GM12801 (cell line): ENCODE results near the gene PCMTD2.

ENCODE experiments used
- TF ChIP-seq, protein P1 (sequence below): IDR thresholded peaks from one replicate; pipeline ENCODE4 v1.5.1; 2011; ENCODE audit warnings: control low read depth; ENCODE audit not compliant: insufficient read length; ENCODE audit errors: extremely low read depth

Gene PCMTD2

DNA sequence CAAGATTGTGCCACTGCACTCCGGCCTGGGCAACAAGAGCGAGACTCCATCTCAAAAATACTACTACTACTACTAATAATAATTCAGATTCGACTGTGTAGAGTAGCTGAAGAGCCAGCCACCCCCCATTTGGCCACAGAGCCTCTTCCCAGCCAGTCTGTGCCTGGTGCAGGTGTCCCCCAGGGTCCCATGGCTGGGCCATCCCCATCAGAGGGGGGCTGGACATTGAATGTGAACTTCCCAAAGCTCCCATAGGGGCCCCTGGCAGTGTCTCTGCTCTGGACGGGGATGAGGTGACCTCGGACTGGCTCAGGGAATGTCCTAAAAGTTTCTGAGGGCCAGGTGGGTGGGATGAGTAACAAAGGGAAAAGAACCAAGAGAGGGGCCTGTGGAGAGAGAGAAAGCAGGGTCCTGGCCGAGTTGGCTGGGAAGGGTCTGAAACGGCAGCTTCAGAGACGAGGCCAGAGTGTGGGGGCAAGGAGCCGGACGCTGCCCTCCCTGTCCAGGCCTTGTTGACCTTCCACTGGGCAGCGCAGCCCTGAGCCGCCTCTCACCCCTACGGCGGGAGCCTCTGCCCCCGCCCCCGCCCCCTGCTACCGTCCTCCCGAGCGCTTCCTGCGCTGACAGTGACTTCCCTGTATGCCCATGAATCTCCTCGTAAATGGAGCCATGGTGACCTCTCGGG lies 24.9 kb upstream of the PCMTD2 start:
- TF ChIP-seq, protein P1, sequence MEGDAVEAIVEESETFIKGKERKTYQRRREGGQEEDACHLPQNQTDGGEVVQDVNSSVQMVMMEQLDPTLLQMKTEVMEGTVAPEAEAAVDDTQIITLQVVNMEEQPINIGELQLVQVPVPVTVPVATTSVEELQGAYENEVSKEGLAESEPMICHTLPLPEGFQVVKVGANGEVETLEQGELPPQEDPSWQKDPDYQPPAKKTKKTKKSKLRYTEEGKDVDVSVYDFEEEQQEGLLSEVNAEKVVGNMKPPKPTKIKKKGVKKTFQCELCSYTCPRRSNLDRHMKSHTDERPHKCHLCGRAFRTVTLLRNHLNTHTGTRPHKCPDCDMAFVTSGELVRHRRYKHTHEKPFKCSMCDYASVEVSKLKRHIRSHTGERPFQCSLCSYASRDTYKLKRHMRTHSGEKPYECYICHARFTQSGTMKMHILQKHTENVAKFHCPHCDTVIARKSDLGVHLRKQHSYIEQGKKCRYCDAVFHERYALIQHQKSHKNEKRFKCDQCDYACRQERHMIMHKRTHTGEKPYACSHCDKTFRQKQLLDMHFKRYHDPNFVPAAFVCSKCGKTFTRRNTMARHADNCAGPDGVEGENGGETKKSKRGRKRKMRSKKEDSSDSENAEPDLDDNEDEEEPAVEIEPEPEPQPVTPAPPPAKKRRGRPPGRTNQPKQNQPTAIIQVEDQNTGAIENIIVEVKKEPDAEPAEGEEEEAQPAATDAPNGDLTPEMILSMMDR, result no peak

DNA sequence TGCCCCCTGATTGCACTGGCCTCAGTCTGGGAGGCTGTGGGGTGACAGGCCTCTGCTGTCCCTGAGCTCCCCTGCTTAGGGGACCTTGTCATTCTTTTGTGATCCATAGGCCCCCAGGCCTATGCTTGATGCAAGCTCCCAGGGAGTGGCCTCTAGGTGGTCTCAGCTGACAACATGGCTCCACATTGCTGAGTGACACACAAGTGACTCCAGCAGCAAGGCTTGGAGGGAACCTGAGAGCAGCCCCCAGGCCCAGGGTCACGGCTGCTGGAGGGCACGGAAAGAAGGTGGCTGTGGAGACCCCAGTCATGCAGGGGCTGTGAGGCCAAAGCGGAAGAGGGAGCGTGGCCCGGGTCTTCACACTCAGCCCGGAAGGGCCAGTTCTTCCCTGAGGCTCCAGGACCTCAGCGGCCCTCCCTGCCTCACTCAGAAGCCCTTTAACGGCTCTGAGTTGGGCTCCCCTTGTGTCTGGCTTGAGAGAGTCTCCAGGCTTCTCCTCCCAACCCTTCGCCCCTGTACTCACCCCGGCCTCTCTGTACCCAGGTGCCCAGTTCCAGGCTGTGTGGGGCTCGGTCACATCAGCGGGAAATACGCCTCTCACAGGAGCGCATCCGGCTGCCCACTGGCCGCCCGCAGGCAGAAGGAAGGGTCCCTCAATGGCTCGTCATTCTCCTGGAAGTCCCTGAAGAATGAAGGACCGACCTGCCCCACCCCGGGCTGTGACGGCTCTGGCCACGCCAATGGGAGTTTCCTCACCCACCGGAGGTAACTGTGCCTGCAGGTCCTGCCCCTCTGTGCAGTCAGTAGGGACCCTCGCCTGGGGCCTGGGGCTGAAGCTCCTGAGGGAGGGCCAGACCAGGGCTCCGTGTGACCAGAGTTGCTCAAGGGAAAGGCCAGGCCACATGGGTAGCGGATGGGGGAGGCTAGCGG lies 23.7 kb upstream of the PCMTD2 start:
- TF ChIP-seq, protein P1, result no peak

DNA sequence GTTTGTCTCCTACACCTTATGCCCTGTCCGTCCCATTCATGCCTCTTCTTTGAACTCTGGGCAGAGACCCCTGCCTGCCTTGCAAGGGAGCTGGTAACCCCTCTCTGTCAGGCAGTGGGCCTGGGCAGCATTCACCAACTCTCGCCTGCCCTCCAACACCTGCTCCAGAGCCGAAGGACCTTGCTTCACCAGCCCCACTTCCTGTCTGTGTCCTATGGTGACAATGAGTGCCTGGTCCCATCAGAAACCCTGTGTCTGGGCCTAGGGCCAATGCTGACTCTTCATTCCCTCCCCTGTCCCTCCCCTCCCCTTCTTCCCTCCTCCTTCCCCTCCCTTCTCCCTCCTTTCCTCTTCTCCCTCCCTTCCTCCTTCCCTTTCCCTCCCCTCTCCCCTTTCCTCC lies 22.8 kb upstream of the PCMTD2 start:
- TF ChIP-seq, protein P1, result no peak

DNA sequence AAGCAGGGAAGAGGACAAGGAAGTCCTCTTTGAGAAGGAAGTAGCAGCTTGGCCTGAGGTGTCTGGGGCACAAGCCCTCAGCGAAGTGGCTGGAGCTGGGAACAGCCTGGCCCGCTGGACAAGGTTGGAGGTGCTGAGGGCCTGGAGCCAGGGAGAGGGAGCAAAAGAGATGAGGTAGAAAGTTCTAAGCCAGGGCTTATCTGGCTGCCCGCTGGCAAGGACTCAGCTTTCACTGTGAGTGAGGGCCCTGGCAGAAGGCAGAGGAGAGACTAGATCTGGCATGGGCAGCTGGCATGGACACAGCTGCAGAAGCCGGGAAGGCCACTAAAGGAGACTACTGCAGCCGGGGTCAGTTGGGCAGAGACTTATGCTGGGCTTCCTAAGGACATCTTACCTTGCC lies 21.8 kb upstream of the PCMTD2 start:
- TF ChIP-seq, protein P1, result no peak

DNA sequence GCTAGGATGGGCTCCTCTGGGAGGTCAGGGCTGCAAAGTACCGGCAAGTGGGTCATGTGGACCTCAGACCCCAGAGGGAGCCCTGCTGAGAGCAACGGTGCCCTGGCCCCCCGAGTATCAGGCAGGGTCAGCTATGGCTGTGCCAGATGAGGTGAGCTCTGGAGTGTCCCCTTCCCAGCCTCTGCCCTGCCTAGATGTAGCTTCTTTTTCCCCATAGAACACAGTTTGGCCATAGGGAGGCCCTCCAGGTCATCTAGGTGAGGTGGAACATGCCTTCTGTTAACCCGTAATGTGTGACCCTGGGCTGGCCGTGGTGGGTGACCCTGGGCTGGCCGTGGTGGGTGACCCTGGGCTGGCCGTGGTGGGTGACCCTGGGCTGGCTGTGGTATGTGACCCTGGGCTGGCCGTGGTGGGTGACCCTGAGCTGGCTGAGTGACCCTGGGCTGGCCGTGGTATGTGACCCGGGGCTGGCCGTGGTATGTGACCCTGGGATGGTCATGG lies 21.2 kb upstream of the PCMTD2 start:
- TF ChIP-seq, protein P1, result no peak

DNA sequence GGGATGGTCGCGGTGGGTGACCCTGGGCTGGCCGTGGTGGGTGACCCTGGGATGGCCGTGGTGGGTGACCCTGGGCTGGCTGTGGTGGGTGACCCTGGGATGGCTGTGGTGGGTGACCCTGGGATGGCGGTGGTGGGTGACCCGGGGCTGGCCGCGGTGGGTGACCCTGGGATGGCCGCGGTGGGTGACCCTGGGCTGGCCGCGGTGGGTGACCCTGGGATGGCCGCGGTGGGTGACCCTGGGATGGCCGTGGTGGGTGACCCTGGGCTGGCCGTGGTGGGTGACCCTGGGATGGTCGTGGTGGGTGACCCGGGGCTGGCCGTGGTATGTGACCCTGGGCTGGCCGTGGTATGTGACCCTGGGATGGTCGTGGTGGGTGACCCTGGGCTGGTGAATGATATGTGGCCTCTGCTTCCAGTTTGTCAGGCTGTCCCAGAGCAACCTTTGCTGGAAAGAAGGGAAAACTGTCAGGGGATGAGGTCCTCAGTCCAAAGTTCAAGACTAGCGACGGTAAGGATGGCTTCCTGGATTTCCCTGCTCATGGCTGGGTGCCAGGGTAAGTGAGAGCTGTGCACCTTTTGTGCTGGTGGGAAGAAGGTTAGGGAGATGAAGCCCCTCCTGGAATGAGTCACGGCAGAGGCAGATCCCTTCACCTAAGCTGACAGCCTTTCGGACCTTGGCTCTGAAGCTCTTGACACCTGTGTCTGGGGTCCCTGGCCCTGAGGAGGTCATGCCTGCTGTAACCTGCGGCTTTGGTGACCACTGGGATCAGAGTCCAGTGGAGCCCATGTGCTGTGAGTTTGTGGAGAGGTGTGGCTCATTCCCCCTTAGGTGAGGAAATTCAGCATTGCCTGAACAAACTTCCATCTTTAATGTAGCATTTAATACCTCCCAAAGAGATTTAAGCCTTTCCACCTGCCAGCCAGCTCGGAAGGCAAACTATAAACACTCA lies 19.1 kb upstream of the PCMTD2 start:
- TF ChIP-seq, protein P1, result no peak
